Measurements from ENCODE around the gene CCDC69. TPM values are rescaled to one million over a fixed set of nuclear protein-coding genes. Genes with fewer than 3 reads are reported as not detected.

The CCDC69 gene
- total RNA-seq, 6 experiments from 2014 or later: 0.43 to 1.1 (median 0.71) TPM

DNA sequence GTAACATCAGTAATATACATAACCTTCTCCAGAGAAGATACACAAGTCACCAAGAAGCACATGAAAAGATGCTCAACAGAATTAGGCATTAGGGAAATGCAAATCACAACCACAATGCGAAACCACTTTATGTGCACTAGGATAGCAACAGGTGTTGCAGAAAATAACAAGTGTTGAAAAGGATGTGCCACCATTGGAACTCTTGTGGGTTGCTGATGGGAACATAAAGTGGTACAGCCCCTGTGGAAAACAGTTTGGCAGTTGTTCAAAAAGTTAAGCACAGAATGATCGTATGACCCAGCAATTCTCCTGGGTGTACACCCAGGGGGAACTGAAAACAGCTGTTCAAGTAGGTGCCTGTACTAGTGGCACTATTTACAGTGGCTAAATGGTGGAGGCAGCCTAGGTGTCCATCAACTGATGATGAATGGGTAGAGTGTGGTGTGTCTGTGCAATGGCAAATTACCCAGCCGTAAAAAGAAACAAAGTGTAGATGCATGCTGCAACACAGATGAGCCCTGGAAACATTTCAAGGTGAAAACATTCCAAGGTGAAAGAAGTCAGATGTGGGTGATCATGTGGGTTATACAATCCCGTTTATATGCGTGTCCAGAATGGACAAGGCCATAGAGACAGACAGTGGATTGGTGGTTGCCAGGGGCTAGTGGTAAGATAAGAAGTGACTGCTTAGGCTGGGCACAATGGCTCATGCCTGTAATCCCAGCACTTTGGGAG, 27.2 kb downstream of the CCDC69 start:
- no peak for DNase-seq
- no peaks in the 10 kb centered on the region for H3K36me3 Mint-ChIP-seq (ENCODE audit: low read depth)
- no peak overlapping the region for H3K4me3 Mint-ChIP-seq

DNA sequence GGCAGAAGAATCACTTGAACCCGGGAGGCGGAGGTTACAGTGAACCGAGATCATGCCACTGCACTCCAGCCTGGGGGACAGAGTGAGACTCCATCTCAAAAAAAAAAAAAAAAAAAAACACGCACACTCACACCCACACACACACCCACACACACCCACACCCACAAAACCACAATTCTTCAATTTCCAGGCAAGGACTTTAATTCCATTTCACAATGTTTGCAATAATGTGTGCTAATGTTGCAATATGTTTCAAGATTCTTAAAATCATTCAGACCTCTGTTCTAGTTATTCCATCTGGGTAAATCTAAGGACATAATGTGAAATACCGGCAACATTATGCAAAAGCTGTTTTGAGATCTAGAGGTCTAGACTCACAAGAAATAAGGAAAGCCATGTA, 28.3 kb downstream of the CCDC69 start:
- Mint-ChIP-seq H3K27ac (no peak overlapping the region), H3K36me3 (ENCODE audit: low read depth) (no peaks in the 10 kb centered on the region), H3K9me3 (peaks cover 6% of the 10 kb centered on the region), H3K4me1 (ENCODE audit: low read depth) (no peaks in the 10 kb centered on the region), H3K4me3 (no peak overlapping the region), H3K27me3 (ENCODE audit: insufficient read depth) (peaks cover 16% of the 10 kb centered on the region)
- DNase-seq: no peak
- TF ChIP-seq, protein P1, sequence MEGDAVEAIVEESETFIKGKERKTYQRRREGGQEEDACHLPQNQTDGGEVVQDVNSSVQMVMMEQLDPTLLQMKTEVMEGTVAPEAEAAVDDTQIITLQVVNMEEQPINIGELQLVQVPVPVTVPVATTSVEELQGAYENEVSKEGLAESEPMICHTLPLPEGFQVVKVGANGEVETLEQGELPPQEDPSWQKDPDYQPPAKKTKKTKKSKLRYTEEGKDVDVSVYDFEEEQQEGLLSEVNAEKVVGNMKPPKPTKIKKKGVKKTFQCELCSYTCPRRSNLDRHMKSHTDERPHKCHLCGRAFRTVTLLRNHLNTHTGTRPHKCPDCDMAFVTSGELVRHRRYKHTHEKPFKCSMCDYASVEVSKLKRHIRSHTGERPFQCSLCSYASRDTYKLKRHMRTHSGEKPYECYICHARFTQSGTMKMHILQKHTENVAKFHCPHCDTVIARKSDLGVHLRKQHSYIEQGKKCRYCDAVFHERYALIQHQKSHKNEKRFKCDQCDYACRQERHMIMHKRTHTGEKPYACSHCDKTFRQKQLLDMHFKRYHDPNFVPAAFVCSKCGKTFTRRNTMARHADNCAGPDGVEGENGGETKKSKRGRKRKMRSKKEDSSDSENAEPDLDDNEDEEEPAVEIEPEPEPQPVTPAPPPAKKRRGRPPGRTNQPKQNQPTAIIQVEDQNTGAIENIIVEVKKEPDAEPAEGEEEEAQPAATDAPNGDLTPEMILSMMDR (IDR thresholded peaks at IDR 0.05): no peak

More for the DNA sequence above, 27.2 kb downstream of the CCDC69 start:
- H3K4me1 Mint-ChIP-seq (ENCODE audit: low read depth): no peaks in the 10 kb centered on the region
- H3K27ac Mint-ChIP-seq: no peak overlapping the region
- H3K27me3 Mint-ChIP-seq (ENCODE audit: insufficient read depth): peaks cover 16% of the 10 kb centered on the region
- H3K9me3 Mint-ChIP-seq: peaks cover 6% of the 10 kb centered on the region
- TF ChIP-seq, protein P1 (IDR thresholded peaks at IDR 0.05): no peak

DNA sequence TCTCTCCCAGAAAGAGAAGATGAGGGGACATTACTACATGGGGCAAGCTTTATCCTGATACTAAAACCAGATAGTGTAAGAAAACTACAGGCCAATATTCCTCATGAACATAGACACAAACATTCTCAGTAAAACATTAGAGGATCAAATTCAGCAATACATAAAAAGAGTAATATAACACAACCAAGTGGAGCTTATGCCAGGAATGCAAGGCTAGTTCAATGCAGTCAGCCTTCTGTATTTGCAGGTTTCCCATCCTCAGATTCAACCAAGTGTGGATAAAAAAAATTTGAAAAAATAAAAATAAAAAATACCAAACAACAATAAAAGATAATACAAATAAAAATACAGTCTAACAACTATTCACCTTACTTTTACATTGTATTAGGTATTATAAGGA, 31.3 kb downstream of the CCDC69 start:
- Mint-ChIP-seq H3K36me3 (ENCODE audit: low read depth) (no peaks in the 10 kb centered on the region; the same call in 1 of the 2 replicates), H3K9me3 (peaks cover 19% of the 10 kb centered on the region), H3K4me3 (no peak overlapping the region), H3K27me3 (ENCODE audit: insufficient read depth) (peaks cover 18% of the 10 kb centered on the region), H3K4me1 (ENCODE audit: low read depth) (no peaks in the 10 kb centered on the region), H3K27ac (no peak overlapping the region)
- TF ChIP-seq, protein P1 (IDR thresholded peaks at IDR 0.05): no peak
- no peak for DNase-seq

DNA sequence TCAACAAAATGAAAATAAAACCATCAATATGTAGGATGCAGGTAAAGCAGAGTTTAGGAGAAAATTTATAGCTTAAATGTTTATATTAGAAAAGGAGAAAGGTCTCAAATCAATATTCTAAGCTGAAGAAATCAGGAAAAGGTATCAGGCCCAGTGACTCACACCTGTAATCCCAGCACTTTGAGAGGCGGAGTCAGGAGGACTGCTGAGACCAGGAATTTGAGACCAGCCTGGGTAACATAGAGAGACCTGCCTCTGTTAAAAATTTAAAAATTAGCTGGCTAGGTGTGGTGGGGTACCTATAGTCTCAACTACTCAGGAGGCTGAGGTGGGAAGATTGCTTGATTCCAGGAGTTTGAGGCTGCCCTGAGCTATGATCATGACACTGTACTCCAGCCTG, 32.2 kb downstream of the CCDC69 start:
- Mint-ChIP-seq H3K4me3 (no peak overlapping the region), H3K27ac (no peak overlapping the region), H3K36me3 (ENCODE audit: low read depth) (no peaks in the 10 kb centered on the region; the same call in 1 of the 2 replicates), H3K4me1 (ENCODE audit: low read depth) (no peaks in the 10 kb centered on the region), H3K27me3 (ENCODE audit: insufficient read depth) (peaks cover 20% of the 10 kb centered on the region), H3K9me3 (peaks cover 19% of the 10 kb centered on the region)
- no peak for DNase-seq
- TF ChIP-seq, protein P1 (IDR thresholded peaks at IDR 0.05): no peak

DNA sequence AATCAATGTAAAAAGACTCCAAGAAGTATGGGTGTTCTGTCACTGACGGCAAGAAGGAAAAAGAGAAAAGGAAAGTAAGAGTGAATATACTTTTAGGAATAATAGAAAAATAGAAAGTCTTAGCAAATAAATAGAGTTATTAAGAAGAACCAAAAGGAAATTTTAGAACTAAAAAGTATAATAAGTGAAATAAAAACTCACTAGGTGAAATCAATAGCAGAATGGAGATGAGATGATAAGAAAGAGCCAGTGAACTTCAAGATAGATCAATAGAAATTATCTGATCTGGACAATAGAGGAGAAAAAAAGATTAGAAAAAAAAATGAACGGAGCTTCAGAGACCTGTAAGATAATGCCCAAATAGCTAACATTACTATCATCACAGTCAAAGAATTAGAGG, 34.7 kb downstream of the CCDC69 start:
- Mint-ChIP-seq H3K27ac (no peak overlapping the region), H3K4me3 (no peak overlapping the region), H3K27me3 (ENCODE audit: insufficient read depth) (peaks cover 20% of the 10 kb centered on the region), H3K36me3 (ENCODE audit: low read depth) (no peaks in the 10 kb centered on the region; the same call in 1 of the 2 replicates), H3K4me1 (ENCODE audit: low read depth) (peaks cover 4% of the 10 kb centered on the region), H3K9me3 (peaks cover 19% of the 10 kb centered on the region)
- DNase-seq: no peak
- TF ChIP-seq, protein P1 (IDR thresholded peaks at IDR 0.05): no peak

Measured in HFFc6 (cell line).